GM19467 (cell line): ENCODE measurements around the gene RGS3.

Experiments
- ATAC-seq: cut with Tn5 transposase; IDR thresholded peaks from one replicate; pipeline ENCODE4 v1.9.1; 2021; ENCODE audit warnings: mild to moderate bottlenecking, moderate library complexity; ENCODE audit not compliant: unreplicated experiment

RGS3 gene

DNA sequence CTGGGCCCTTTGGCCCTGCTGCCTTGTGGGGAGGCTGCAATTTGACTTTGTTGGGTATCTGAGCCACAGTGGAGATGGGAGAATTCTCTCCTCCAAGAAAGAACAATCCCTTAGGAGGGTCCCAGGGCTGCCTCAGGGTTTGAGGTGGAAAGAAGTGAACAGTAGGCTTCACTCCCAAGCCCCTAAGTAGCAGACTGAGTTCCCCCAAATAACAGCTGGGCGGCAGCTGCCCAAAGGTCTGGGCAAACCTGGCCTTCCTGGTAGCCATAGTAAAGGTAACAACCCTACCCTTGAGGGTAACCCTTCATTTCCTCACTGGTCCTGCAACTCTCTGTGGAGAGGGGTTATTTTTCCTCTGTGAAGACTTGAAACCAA, 746 bp downstream of the RGS3 start:
- ATAC-seq: no peak

- ATAC-seq: no peak
These were observed 2.1 kb downstream of the RGS3 start for GRCh38 chr9:113465599-113466140.

DNA sequence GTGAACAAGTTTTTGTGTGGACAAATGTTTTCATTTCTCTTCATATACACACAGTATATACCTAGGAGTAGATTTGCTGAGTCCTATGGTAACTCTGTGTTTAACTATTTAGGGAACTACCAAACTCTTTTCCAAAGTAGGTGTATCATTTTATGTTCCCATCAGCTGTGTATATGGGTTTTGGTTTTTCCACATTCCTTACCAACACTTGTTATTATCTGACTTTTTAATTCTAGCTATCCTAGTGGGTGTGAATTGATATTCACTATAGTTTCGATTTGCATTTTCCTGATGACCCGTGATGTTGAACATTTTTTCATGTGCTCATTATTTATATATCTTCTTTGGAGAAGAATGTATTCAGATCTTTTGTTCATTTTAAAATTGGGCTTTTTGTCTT, 3.7 kb downstream of the RGS3 start:
- ATAC-seq: no peak

DNA sequence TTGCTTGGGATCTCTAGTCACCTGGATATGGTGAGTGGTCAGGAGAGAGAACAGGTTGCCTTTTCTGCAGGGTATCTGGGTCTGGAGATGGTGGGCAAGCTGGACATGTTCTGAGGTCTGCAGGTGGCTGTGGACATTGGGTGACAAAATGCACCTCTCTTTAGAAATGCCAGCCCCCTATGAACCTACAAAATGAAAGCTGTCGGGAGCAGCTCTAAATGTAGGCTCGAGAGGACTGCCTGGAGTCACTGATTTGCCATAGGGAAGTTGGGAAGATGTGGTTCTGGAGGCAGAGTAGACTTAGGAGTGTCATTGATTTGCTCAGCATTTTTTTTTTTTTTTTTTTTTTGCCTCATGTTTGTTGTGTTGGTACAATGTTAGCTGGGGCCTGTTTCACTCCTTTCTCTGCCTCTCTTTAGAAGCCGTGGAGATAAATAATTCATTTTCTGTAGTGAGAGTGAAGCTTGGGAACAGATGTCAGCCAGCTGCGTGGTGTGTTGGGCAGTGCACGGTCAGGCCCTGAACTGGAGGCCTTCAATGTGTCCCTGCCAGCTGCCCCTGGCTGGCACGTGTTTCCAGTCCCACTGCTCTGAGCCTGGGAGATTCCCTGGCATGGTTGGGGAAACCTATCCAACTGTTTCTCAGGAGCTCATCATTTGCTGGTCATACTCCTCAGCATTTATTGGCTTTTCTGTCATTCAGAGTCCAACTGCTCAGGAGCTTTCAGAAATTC, 5.4 kb downstream of the RGS3 start:
- no peak for ATAC-seq

DNA sequence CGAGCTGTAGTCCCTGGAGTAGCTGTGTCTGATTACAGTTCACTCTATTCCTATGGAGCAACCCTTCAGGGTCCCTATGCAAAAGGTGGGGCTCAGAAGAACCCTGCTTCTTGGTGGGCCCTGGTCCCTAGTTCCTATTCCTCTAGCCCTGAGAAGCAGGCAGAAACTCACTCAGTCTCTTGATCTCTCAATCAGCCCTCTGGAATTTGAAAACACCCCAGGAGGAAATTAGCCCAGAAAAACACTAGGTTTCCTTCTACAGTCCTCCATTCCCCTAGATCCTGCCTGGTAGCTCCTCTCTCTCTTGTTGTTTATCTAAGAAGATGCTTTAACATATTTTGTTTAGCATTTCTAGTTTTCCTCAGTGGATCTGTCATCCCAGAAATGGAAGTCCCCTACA, 7.6 kb downstream of the RGS3 start:
- no peak for ATAC-seq

DNA sequence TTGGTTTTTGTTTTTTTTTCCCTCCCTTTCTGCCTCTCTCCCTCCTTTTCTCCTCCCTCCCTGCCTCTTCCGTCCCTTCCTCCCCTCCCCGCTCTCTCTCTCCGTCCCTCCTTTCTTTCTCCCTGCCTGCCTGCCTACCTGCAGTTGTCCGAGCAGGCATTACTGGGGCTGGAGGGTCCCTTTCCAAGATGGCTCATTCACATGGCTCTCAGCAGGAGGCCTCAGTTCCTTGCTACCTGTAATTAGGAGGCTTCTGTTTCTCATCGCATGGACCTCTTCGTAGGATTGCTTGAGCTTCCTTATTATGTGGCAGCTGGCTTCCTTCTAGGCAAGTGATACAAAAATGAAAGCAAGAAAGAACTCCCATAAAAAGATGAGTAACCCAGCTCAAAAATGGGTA, 8.0 kb downstream of the RGS3 start:
- ATAC-seq: no peak

DNA sequence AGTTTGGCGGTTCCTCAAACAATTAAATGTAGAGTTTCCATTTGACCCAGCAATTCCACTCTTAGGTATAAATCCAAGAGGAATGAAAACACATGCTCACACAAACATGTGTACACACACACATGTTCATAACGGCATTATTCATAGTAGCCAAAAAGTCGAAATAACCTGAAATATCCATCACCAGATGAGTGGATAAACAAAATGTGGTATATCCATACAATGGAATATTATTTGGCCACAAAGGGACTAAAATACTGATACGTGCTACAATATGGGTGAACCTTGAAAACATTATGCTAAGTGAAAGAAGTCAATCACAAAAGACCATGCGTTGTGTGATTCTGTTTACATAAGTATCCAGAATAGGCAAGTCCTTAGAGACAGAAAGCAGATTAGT, 8.7 kb downstream of the RGS3 start:
- ATAC-seq: no peak

DNA sequence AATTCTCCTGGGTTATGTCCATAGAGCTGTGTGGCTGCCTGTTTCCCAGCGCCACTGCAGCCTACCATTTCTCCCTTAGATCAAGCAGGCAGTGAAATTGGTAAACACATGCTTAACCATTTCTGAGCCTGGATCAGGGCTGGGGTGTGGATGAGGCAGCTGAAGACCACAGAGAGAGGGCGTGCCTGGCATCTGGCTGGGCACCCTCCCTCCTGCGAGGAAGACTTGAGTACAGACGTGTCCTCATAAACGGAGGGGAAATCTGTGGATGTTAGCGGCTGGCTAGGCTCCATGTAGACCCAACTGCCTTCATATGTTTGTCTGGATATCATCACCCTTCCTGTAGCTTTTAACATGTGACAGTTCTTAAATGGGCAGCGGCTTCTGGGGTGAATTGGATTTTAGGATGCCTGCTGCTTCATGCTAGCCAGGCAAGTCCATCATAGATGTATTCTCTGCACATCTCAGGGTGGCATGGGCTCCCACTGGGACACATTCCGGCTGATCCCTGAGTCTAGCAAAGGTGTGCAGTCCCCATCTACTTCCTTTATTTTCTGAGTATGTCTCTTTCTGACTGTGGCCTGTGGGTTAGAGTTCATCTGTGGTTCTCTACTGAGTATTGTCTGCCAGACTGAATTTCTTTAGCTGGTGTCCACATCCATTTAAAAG, 11.0 kb downstream of the RGS3 start:
- no peak for ATAC-seq

GRCh38 chr9:113475031-113475430, 11.5 kb downstream of the RGS3 start:
- no peak for ATAC-seq

GRCh38 chr9:113475992-113476391, 12.5 kb downstream of the RGS3 start:
- no peak for ATAC-seq

DNA sequence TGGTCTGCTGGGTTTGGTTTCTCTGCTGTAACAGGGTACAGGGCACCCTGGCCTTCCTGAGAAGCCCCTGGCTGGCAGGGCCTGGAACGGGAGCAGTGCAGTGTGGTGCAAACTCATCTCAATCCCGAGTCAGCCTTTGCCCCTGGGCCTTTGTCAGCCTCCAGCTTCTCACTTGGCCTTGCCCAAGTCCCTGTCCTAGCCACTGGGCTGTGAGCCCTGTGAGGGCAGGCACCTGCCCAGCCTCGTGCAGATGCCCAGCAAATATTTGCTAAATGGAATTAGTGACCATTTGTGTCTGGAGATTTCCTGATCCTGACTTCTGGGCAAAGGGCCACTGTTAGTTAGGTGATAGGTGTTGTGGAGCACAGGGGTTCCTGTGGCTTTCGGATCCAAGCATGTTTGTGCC, 13.0 kb downstream of the RGS3 start:
- ATAC-seq: no peak

- no peak for ATAC-seq
These were observed 13.5 kb downstream of the RGS3 start for GRCh38 chr9:113477058-113477457.

GRCh38 chr9:113477661-113478060, 14.1 kb downstream of the RGS3 start:
- no peak for ATAC-seq

GRCh38 chr9:113479174-113479621, 15.7 kb downstream of the RGS3 start:
- ATAC-seq: no peak

GRCh38 chr9:113480612-113481011, 17.1 kb downstream of the RGS3 start:
- ATAC-seq: no peak

DNA sequence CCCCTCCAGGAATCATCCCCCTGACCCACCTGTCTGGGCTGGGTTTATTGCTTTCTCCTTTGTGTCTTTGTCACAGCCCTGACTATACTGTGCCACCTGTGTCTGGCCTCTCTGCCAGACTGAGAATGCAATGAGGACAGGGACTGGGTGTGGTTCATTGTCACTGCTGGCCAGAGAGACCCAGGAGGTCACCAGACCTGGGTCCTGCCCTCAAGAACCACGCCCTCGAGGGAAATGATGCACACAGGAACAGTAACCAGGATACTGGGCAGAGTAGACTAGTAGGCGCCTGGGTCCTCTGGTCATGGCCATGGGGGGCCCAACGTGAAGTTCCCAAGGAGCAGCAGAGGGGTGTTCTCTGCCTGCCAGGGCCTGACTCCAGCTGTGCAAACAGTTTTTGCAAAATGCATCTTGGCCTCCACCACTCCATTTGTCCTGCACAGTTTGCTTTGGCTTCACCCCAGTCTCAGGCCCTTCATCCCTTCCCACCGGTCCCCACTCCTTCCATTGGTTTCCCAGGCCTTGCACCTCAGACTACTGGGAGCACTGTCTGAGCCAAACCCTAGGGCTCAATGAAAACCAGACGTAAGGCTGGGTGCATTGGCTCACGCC, 17.8 kb downstream of the RGS3 start:
- no peak for ATAC-seq

GRCh38 chr9:113482341-113482740, 18.8 kb downstream of the RGS3 start:
- ATAC-seq: no peak

DNA sequence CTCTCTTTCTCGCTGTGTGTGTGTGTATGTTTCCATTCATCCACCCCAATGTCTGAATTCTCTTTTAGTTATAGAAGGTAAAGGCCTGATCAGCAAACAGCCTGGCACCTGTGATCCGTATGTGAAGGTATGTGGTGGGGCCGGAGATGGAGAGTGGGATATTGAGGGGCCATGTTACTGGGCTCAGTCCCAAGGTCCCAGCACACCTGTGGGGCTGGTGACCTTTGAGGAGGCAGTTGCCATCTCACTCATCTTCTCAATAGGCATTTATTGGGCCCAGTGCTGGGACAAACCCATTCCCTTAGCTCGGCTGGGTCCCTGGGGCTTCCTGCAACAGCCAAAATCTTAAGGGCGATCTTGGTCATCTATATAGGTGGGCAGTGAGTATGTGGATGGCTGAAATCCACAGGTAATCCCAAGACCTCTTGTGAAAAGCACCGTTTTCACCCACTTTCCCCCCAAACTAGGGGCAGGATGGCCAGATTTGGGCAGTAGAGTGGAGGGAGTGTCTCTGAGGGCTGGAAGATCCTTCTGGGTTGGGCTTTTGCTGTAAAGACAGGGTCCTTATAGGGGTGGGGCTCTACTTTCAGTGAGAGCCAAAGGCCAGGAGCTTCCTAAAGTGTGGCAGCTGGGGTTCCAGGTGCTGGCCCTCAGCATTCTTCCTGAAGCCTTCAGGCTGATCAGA, 19.6 kb downstream of the RGS3 start:
- ATAC-seq: no peak

- ATAC-seq: no peak
These were observed 20.2 kb downstream of the RGS3 start for GRCh38 chr9:113483676-113484257.

- ATAC-seq: no peak
These were observed 20.8 kb downstream of the RGS3 start for GRCh38 chr9:113484258-113484730.

GRCh38 chr9:113485761-113486115, 22.2 kb downstream of the RGS3 start:
- ATAC-seq: no peak
